Effector memory CD8-positive, alpha-beta T cell (primary cell): ENCODE results near the gene GPD2.

Experiments used
- ATAC-seq: fragments of 150-1000 bp; cut with Tn5 transposase; replicated peaks from 2 replicates; pipeline ENCODE4 v1.10.0; 2021; ENCODE audit warnings: mild to moderate bottlenecking, moderate library complexity
- DNase-seq, 3 experiments: peaks; one replicate each; pipeline ENCODE4 v3.0.0; 2021
- H3K27ac Mint-ChIP-seq, 2 donors: one replicate each; pipeline ENCODE4 v1.8.0; 2022; ENCODE audit warnings: mild to moderate bottlenecking in 2 of 2, mixed read lengths in 2 of 2, moderate library complexity in 2 of 2
- H3K27me3 Mint-ChIP-seq, 2 donors: one replicate each; pipeline ENCODE4 v1.8.0; 2022; ENCODE audit warnings: mixed read lengths in 2 of 2
- H3K36me3 Mint-ChIP-seq: one replicate; pipeline ENCODE4 v1.8.0; 2022; ENCODE audit warnings: mild to moderate bottlenecking, moderate library complexity, mixed read lengths; ENCODE audit not compliant: insufficient read depth
- H3K4me1 Mint-ChIP-seq, 2 donors: one replicate each; pipeline ENCODE4 v1.8.0; 2022; ENCODE audit warnings: low read depth in 2 of 2, mixed read lengths in 2 of 2
- H3K4me3 Mint-ChIP-seq, 2 donors: one replicate each; pipeline ENCODE4 v1.8.0; 2022; ENCODE audit warnings: mild to moderate bottlenecking in 2 of 2, mixed read lengths in 2 of 2, moderate library complexity in 2 of 2
- H3K9me3 Mint-ChIP-seq, 2 donors: one replicate each; pipeline ENCODE4 v1.8.0; 2022; ENCODE audit warnings: mixed read lengths in 2 of 2

GPD2 gene

DNA sequence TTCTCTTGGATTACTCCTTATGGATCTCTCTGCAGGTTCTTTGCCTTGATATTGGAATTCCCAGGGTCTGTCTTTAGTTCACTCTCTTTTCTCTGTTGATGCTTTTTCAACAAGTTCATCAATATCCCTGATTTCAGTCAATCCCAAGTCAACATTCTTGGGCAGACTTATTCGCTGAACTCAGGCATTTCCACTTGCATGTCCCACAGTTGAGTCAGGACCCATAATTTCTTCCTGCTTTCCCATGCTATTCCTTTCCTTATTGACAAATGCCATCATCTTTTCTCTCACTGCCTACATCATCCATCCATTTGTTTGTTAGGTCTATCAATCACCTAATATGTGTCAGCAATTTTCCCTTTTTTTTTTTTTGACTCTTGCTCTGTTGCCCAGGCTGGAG, 11.6 kb downstream of the GPD2 start:
- Mint-ChIP-seq H3K27me3 (no peaks in the 10 kb centered on the region), H3K36me3 (peaks cover 4% of the 10 kb centered on the region), H3K27ac (no peak overlapping the region), H3K4me1 (peaks cover 19 to 27% of the 10 kb centered on the region in 2 donors), H3K4me3 (no peak overlapping the region), H3K9me3 (no peaks in the 10 kb centered on the region)
- DNase-seq (no peak), ATAC-seq (no peak)

DNA sequence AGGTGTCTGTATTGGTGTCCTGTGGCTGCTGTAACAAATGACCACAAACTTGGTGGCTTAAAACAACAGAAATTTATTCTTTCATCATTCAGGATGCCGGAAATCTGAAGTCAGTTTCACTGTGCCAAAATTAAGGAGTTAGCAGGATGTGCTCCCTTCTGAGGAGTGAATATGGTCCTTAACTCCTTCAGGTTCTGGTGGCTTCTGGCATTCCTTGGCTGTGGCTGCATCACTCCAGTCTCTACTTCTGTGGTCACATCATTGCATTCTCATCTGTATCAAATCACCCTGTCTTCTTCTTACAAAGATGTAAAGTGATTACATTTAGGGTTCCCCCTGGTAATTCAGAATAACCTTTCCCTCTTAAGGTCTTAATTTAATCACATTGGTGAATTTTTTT, 12.6 kb downstream of the GPD2 start:
- DNase-seq, result no peak
- ATAC-seq, result no peak
- Mint-ChIP-seq H3K36me3 (peaks cover 4% of the 10 kb centered on the region), H3K9me3 (no peaks in the 10 kb centered on the region), H3K27ac (no peak overlapping the region), H3K27me3 (no peaks in the 10 kb centered on the region), H3K4me3 (no peak overlapping the region), H3K4me1 (peaks cover 26 to 33% of the 10 kb centered on the region in 2 donors)

DNA sequence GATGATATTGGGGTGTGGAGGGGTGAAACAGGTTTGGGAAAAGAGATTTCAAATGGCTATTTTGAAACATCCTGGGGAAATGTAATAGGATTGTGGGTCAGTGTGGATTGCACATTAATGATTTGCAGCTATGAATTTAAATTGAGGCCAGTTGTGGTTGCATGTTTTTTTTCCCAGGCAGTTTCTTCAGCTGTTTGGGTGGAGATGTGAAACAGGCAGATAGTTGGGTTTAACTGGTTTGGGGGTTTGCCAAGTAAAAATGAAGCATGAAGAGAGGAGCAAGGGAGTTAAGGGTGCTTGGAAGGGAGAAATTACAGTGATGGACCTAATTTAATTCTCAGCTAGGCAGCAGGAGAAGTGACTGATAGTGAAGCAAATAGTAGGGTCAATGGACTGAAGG, 16.8 kb downstream of the GPD2 start:
- no peak for ATAC-seq
- no peak overlapping the region for H3K4me3 Mint-ChIP-seq
- H3K27ac Mint-ChIP-seq, result no peak overlapping the region
- peaks cover 2% of the 10 kb centered on the region for H3K36me3 Mint-ChIP-seq
- H3K27me3 Mint-ChIP-seq, result no peaks in the 10 kb centered on the region
- no peak for DNase-seq
- H3K9me3 Mint-ChIP-seq, result no peaks in the 10 kb centered on the region
- peaks cover 34 to 35% of the 10 kb centered on the region in 2 donors for H3K4me1 Mint-ChIP-seq

DNA sequence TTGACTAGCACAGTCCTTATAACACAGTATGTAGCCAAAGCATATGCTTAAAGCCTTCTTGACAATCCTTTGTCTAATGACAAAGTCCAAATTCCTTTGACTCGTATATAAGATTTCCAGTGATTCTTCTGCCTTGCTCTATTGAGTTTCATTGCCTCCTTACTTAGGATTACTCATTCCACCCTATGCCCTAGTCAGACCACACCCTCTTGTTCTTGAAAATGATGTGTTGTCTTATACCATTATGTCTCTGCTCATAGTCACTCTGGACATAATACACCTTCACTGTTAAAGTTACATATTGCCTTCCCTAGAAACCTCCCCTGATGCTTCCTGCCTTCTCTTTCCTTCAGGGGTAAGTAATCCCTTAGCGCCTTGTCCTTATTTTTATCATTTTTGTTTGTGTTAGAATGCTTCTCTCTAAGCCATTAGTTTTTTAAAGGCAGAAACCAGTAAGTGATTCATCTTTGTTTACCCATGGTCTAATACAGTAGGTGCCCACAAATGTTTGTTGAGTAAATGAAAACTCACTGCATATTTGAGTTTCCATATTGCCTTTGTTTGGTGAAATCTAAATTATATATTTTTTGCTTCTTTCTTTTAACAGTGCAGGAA, 19.3 kb downstream of the GPD2 start:
- DNase-seq (no peak), ATAC-seq (no peak)
- H3K9me3 Mint-ChIP-seq, result no peaks in the 10 kb centered on the region
- H3K4me1 Mint-ChIP-seq, result peaks cover 27 to 39% of the 10 kb centered on the region in 2 donors
- H3K4me3 Mint-ChIP-seq, result no peak overlapping the region
- no peaks in the 10 kb centered on the region for H3K36me3 Mint-ChIP-seq
- no peak overlapping the region for H3K27ac Mint-ChIP-seq
- no peaks in the 10 kb centered on the region for H3K27me3 Mint-ChIP-seq

DNA sequence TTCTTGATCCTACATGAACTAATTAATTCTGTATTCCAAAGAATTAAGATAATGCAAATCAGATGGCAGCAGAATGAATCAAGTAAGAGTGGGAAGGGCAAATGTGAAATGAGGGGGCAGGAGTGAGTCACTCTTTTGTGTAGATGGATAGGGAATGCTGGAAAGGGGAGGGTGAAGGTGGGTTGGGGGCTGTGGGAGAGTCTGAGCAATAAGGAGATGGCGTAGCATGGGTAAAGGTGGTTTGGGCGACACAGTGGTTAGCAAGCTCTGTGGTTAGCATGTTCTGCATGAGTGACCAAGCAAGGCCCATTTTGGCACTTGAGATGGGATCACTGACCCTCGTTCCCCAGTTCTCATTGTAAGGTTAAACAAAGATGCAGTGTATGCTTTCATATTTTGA, 20.4 kb downstream of the GPD2 start:
- Mint-ChIP-seq H3K9me3 (no peaks in the 10 kb centered on the region), H3K4me1 (peaks cover 27 to 51% of the 10 kb centered on the region in 2 donors), H3K36me3 (no peaks in the 10 kb centered on the region), H3K4me3 (no peak overlapping the region), H3K27me3 (no peaks in the 10 kb centered on the region), H3K27ac (no peak overlapping the region)
- DNase-seq (no peak), ATAC-seq (no peak)

DNA sequence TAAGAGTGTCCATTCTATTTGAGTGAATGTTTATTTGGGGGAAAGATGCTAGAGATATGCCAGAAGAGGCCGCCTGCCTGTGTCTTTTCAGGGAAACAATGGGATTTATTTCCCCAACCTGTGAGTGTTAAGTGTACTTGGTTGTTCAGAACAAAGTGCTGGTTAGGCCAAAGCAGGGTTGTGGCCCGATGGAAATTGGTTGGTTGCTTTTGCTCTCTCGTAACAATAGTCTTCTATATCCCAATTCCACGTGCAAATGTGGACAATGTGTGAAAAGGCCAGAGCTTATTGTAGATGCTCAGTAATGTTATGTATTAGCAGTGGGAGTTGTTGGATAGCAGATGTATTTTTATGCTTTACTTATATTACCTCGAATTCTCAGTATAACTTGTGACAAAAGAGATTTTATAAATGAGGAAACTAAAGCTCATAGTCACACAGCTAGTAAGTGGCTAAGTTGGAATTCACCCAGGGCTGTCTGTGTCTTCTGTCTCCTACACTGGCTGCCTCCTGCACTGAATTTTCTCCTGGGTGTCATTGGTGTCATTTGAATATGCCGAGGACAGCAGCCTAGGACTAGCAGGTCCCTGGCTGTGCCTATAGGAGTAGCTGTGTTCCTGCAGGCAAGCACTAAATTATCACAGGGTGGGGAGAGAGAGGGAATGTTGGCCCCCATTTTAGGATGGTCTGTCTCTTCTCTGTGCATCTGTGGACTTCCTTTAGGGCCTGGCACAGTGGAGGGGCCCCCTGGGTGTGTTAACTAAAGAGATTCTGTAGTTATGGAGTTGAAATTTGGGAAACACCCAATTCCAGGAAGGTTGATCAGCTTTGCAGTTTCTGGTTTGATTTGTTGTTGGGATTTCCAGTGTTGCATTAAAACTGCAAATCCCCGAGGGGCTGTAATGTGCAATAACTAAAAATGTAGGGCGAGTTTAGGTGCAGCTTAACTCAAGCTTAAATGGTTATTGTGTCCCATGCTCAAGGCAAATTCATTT, 21.6 kb downstream of the GPD2 start:
- Mint-ChIP-seq H3K27me3 (no peaks in the 10 kb centered on the region), H3K4me1 (peaks cover 24 to 52% of the 10 kb centered on the region in 2 donors), H3K36me3 (no peaks in the 10 kb centered on the region), H3K27ac (peak overlapping the region; percentile 56 to 62), H3K9me3 (no peaks in the 10 kb centered on the region), H3K4me3 (no peak overlapping the region)
- no peak for ATAC-seq
- DNase-seq, result no peak

DNA sequence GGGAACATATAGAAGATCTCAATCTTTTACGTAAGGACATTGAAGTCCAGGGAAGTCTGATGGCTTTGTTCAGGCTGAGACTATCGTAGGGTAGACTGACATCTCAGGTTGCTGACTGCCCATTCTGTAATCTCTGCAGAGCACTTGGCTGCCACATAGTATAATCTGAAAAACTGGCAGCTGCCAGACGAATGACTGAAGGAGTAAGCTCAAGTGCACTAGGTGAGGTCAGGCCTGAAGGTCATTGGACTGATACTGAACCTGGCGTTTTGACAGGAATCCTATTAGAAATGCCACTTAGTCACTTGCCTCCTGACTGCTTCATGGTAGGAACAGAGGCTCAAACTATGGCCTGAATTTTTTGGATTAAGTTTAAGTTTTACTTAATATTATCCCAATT, 23.5 kb downstream of the GPD2 start:
- no peaks in the 10 kb centered on the region for H3K27me3 Mint-ChIP-seq
- DNase-seq (no peak), ATAC-seq (no peak)
- H3K4me1 Mint-ChIP-seq, result peaks cover 13 to 38% of the 10 kb centered on the region in 2 donors
- no peak overlapping the region for H3K4me3 Mint-ChIP-seq
- H3K36me3 Mint-ChIP-seq, result no peaks in the 10 kb centered on the region
- no peaks in the 10 kb centered on the region for H3K9me3 Mint-ChIP-seq
- no peak overlapping the region for H3K27ac Mint-ChIP-seq

DNA sequence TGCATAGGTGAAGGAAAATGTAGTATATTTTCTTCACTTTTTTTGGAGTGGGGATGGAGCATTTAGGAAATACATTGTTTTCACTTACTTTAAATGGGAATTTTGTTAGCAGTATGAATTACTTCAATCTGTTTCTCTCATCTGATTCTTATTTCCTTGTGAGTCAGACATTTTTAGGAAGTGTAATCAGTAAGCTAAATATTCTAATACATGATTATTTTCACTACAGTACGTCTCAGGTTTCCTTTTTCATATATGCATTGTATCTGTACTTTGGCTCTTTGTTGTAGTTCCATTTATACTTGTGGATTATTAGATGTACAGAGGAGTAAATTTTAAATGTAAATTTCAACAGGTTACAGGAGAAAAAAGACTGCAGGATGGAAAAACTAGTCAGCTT, 27.9 kb downstream of the GPD2 start:
- ATAC-seq (no peak), DNase-seq (no peak)
- Mint-ChIP-seq H3K27ac (peak overlapping the region in 1 of 2 donors; percentile 25), H3K9me3 (no peaks in the 10 kb centered on the region), H3K4me3 (no peak overlapping the region), H3K27me3 (no peaks in the 10 kb centered on the region), H3K36me3 (peaks cover 3% of the 10 kb centered on the region), H3K4me1 (peaks cover 18 to 48% of the 10 kb centered on the region in 2 donors)

DNA sequence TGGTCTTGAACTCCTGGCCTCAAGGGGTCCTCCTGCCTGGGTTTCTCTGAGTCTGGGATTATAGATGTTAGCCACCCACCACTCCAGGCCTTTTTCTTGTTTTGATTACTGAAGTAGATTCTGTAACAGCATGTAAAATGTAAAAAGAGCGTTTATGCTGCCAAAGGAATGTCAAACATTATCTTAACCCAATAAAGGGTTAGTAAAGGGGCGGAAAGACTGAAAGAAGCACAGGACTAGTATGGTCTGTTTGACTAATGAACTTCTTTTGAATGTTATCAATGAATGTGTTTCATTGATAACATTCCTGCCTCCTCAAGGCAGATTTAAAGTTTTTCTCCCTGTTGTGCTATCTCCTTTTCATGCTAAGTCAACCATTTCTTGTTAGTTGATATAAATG, 29.4 kb downstream of the GPD2 start:
- DNase-seq, result no peak
- no peaks in the 10 kb centered on the region for H3K9me3 Mint-ChIP-seq
- no peak overlapping the region for H3K4me3 Mint-ChIP-seq
- ATAC-seq, result no peak
- H3K27ac Mint-ChIP-seq, result no peak overlapping the region
- H3K27me3 Mint-ChIP-seq, result no peaks in the 10 kb centered on the region
- peaks cover 22 to 45% of the 10 kb centered on the region in 2 donors for H3K4me1 Mint-ChIP-seq
- peaks cover 3% of the 10 kb centered on the region for H3K36me3 Mint-ChIP-seq

DNA sequence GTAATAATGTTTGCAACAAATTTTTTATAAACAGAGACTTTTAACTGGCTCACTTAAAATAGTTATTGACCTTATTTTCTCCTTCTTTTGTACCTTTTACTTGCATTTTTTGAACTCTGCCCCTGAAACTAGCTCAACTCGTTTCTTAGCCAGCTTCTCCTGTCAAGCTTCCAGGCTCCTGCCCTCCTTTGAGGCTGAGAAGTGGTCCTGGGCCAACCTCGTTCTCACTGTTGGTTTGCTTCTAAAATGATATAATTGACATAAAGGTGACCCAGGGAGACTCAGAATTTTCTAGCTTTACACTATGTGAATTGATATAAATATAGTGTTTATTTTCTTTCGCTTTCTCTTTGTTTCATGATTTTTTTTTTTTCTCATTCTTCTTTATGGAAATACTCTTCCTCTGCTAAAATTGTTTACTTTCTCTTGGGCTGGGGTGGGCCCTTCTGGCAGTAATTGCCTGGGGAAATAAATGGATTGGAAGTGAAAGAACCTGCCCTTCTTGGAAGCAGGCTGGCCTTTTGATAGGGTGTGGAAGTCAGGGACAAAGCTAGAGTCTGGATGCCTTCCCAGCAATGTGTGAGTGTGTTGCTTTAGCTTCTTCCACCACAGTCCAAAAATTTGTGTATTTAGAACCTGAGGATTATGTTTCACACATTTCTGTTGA, 30.7 kb downstream of the GPD2 start:
- DNase-seq (no peak), ATAC-seq (no peak)
- Mint-ChIP-seq H3K36me3 (peaks cover 3% of the 10 kb centered on the region), H3K27ac (peak overlapping the region in 1 of 2 donors; percentile 74), H3K4me3 (no peak overlapping the region), H3K4me1 (peaks cover 29 to 41% of the 10 kb centered on the region in 2 donors), H3K27me3 (no peaks in the 10 kb centered on the region), H3K9me3 (no peaks in the 10 kb centered on the region)

DNA sequence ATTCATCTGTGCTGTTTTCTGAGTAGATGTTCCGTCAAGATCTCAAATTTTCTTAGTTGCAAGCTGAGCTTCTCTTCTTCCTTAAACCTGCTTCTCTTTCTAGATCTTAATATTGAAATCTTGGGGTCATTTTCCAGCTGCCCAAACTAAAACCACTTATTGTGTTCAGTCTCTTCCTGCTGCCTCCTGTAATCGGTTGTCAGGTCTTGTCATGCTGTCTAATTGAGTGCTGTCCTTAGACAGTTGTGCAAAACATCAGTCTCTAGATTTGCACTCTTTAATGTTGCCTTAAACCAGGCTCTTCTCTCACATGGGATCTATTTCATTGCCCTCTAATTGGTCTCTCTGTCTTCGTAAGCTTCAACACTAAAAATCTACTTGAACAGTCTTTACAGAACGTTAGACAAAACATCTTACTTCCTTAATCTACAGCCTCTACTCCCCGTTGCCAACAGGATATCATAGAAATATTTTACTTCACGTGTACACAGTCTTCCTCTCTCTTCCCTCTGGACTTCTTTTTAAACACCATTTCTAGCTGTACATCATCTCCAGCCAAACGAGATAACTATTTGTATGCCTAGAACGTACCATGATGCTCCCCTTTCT, 34.9 kb downstream of the GPD2 start:
- Mint-ChIP-seq H3K27ac (peak overlapping the region in 1 of 2 donors; percentile 21), H3K9me3 (no peaks in the 10 kb centered on the region), H3K36me3 (peaks cover 3% of the 10 kb centered on the region), H3K27me3 (no peaks in the 10 kb centered on the region), H3K4me3 (no peak overlapping the region), H3K4me1 (peaks cover 28 to 45% of the 10 kb centered on the region in 2 donors)
- DNase-seq (no peak), ATAC-seq (no peak)

DNA sequence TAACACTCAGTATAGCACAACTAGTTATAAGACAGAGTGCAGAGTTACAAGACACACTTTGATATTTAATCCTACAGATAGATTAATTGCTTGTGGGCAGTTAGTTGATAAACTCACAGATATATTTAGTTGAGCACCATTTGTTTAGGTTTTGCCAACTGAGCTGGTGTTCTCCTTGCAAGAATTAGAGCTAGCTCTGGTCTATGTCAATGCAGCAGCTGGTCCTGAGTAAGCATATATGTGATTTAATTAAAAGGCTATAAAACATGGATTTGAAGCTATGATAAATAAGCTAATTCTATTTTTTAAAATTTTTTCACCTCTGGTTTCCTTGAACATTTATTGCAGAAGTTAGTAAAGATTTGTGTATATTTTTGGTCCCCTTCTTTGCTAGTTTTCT, 35.6 kb downstream of the GPD2 start:
- no peaks in the 10 kb centered on the region for H3K9me3 Mint-ChIP-seq
- peaks cover 26 to 45% of the 10 kb centered on the region in 2 donors for H3K4me1 Mint-ChIP-seq
- H3K36me3 Mint-ChIP-seq, result peaks cover 2% of the 10 kb centered on the region
- DNase-seq (no peak), ATAC-seq (no peak)
- H3K4me3 Mint-ChIP-seq, result no peak overlapping the region
- H3K27me3 Mint-ChIP-seq, result no peaks in the 10 kb centered on the region
- H3K27ac Mint-ChIP-seq, result no peak overlapping the region

DNA sequence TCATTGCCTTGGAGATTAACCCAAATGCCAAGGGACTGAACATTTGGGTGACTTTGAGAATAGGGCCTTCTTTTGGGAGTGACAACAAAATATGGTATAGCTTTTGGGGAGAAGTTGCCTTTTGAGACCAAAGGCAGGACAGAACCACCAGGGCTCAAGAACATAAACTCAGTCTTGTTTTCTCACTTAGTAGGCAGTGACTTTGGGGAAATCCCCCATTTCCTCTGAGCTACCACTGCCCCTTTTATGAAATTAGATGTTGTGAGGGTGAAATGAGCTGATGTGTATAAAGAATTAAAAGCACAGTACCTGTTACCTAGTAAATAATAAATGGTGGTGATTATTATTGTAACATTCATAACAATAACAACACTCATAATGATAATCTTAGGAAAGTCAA, 36.5 kb downstream of the GPD2 start:
- Mint-ChIP-seq H3K36me3 (no peaks in the 10 kb centered on the region), H3K27ac (no peak overlapping the region), H3K9me3 (no peaks in the 10 kb centered on the region), H3K4me1 (peaks cover 25 to 44% of the 10 kb centered on the region in 2 donors), H3K27me3 (no peaks in the 10 kb centered on the region), H3K4me3 (no peak overlapping the region)
- DNase-seq (peak in 2 of 3 experiments; percentile 4 to 11), ATAC-seq (peak; percentile 92)
